NCI-H2029 (cell line): ENCODE measurements around the gene VAV2.

ENCODE experiments used
- DNase-seq: peaks from one replicate; lab custom pipeline; 2025; lab: John Stamatoyannopoulos, UW

VAV2 gene, protein sequence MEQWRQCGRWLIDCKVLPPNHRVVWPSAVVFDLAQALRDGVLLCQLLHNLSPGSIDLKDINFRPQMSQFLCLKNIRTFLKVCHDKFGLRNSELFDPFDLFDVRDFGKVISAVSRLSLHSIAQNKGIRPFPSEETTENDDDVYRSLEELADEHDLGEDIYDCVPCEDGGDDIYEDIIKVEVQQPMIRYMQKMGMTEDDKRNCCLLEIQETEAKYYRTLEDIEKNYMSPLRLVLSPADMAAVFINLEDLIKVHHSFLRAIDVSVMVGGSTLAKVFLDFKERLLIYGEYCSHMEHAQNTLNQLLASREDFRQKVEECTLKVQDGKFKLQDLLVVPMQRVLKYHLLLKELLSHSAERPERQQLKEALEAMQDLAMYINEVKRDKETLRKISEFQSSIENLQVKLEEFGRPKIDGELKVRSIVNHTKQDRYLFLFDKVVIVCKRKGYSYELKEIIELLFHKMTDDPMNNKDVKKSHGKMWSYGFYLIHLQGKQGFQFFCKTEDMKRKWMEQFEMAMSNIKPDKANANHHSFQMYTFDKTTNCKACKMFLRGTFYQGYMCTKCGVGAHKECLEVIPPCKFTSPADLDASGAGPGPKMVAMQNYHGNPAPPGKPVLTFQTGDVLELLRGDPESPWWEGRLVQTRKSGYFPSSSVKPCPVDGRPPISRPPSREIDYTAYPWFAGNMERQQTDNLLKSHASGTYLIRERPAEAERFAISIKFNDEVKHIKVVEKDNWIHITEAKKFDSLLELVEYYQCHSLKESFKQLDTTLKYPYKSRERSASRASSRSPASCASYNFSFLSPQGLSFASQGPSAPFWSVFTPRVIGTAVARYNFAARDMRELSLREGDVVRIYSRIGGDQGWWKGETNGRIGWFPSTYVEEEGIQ

DNA sequence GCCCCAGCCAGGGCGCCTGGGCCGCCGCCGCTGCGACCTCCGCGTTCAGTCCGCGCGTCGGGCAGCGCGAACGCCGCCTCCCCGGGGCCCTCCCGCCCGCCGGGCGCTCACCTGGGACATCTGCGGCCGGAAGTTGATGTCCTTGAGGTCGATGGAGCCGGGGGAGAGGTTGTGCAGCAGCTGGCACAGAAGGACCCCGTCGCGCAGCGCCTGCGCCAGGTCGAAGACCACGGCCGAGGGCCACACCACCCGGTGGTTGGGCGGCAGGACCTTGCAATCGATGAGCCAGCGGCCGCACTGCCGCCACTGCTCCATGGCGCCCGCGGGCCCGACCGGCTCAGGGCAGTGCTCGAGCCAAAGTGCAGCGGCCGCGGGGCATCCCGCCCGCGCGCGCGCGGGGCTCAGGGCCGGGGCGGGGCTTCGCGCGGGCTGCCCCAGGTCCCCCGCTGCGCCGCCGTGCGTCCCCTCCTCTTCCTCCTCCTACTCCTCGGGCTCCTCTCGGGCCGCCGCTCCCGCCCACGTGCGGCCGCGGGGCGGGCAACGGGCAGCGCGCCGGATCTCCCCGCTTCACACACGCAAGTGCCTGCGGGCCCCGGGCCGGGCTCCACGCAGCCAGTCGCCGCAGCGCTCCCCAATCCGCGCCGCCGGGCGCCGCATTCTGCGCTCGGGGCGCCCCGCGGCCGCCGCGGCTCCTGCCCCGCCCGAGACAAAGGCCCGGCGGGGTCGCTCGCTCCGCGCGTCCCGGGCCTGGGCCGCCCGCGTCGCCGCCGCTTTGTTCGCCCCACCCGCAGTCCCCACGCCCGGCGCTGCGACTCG is at the start of gene VAV2:
VAV2 (minus strand) TSS at position 361 of the 816 bp plus-strand sequence; CDS start at position 315, 46 bp downstream.
- peak; percentile 61 for DNase-seq

DNA sequence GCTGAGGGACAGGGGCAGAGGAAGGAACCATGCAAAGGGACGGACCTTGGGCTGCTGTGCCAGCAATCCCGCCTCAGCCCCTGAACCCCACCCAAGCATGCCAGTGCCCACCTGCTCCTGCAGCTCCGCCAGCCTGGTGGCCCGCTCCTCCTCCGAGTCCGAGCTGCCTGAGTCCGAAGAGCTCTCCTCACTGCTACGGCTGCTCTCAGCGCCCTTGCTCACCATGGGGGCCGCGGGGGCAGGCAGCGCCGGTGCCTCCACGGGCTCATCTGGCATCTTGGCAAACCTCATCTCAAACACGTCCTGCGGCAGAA is 49.5 kb upstream of the VAV2 start:
- no peak for DNase-seq

DNA sequence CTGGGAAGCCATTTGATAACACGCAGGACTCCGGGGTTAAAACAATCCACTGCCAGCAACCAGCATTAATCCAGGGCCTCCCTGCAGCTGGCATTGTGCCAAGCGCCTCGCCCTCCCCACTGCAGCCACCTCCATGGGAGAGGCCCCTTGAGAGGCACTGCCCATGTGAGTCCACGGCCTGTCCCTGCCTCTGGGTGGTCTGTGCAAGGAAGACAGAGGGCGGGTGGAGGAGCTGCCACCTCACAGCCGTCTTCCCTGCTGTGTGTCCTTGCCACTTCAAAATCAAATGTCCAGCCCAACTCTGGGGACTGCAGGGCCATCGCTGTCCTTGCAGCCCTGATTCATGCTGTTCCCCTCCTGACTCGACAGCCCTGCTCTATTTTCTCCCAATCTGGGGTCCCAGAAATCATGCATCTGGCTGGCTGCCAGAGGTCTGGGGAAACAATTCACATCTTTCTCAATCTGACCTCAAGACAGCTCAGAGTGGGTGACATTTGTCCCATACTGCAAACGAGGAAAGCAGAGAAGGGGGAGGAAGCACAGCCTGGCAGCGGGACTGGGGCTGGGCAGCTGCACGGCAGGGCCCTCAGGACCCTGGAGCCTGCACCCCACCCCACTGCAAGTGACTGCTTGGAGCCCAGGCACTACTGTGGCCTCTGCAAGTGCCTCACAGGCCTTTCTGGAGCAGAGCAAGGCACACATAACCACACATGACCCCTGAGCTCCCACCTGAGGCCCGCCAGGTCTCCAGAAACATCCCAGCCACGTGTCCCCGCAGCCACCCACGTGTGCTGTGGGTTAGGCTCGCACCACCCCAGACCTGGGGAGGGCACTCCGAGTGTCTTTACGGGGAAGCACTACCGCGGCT is 48.9 kb upstream of the VAV2 start:
- DNase-seq: no peak

DNA sequence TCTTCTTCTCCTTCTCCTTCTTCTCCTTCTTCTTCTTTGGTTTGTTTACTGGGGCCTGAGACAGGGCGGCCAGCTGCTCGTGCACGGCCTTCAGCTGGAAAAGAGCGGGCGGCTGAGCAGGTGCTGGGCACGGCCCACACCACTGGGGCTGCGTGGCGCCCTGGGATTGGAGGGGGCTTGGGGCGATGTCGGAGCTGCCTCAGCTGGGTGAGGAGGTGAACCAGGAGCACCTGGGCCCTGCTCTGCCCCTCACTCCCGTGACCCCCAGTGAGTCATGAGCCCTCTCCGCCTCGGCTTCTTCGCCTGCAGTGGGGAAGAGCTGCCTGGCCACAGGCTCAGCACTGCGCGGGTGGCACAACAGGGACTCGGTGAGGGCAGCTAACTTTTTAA is 48.0 kb upstream of the VAV2 start:
- no peak for DNase-seq

DNA sequence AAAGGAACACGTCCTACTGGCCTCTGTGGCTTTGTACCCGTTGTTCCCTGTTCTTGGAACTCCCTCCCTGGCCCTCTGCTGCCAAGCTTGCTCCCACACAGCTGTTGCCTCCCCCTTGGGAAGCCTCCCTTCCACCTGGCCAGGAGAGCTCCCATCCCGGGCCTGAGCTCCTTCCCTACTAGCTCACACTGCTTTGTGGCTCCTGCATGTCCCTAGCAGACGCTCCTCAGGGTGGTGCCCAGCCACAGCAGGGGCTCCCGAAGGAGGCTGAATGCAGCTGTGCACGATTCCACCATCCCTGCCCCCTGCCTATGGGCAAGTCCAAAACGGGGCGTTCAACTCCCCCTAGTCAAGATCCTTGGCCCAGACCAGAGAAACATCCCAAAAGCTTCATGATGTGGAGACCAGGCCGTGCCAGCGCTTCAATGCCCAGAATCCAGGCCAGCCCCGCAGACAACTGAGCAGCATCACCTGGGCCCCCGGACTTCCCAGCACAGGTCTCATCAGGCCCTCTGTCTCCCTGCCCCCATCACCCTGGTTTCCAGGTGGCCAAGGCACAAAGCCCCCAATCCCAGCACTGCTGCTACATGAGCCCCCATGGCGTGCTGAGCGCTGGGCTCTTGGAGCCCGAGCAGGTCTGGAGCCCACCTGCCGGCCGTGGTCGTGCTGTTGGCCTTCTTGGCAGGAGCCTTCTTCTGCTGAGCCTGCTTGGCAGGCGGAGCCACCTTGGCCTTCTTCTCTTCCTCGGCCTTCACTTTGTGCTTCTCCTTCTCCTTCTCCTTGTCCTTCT is 47.5 kb upstream of the VAV2 start:
- no peak for DNase-seq

DNA sequence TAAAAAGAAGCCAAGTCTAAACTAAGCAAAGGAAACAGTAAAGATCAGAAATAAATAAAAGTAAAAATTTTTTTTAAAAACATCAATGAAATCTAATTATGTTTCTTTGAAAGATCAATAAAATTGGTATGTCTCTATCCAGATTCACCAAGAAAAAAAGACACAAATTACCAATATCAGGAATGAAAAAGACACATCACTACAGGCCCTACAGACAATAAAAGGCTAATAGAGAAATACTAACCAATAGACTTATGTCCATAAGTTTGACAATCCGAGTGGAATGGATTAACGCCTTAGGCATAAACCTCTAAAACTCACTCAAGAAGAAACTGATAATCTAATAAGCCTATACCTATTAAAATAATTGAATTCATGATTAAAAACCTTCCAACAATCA is 45.5 kb upstream of the VAV2 start:
- no peak for DNase-seq

DNA sequence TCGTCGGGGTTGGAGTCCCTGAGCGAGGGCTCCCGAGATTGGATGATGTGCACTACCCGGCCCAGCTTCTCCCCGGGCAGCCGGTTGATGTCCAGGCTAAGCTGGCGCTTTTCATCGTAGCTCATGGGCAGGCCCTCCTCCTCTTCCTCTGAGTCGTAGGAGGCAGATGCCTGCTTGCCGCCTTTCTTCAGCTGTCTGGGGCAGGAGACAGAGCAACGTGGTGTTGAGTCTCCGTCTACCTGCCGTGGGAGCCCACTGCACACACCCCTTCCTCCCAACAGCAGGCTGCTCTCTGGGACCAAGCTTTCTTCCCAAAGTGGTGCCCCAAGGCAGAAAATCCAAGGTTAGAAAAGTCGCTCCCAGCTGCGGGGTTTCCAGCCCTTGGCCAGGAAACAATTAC is 44.0 kb upstream of the VAV2 start:
- no peak for DNase-seq

DNA sequence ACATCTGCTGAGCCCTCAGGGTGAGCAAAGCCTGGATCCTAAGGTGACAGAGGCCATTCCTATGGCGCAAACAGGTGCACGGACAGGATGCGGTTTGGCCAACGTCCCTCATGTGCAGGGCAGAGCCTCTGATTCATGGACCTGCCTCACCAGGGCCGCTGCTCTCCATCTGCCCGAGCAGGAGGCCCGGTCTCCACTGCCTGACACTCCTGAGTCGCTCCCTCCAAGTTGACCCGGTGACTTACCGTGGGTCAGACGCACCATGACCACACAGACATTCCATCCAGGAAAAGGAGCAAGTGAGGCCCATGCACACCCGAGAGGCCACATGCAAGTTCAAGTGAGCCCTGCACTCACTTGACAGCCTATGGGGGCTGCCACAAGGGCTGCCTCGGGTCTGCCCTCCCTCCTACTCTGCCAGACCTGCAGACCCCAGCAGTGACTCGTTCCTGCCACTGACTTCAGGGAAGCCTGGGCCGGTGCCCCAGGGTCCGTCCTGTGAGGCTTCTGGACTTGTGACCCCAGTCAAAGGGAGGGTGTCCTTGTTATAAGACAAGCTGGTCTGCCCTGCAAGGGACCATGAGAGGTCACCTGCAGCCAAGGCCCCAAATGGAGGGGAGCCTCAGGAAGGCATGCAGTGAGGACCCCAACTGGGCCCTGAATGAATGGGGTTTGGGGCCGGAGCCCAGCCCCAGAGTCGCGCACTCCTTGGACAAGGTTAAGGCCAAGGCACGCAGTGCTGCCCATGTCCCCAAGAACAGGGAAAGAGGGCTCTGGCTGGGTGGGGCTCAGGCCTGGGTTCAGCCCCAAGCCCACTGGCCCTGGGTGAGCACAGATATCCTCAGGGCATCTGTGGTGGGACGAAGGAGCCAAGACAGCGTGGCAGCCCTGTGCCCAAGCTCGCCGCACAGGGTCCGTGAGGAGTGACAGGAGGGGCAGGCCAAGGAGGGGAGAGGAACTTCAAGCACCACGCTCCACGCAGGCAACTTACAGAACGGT is 43.2 kb upstream of the VAV2 start:
- no peak for DNase-seq

DNA sequence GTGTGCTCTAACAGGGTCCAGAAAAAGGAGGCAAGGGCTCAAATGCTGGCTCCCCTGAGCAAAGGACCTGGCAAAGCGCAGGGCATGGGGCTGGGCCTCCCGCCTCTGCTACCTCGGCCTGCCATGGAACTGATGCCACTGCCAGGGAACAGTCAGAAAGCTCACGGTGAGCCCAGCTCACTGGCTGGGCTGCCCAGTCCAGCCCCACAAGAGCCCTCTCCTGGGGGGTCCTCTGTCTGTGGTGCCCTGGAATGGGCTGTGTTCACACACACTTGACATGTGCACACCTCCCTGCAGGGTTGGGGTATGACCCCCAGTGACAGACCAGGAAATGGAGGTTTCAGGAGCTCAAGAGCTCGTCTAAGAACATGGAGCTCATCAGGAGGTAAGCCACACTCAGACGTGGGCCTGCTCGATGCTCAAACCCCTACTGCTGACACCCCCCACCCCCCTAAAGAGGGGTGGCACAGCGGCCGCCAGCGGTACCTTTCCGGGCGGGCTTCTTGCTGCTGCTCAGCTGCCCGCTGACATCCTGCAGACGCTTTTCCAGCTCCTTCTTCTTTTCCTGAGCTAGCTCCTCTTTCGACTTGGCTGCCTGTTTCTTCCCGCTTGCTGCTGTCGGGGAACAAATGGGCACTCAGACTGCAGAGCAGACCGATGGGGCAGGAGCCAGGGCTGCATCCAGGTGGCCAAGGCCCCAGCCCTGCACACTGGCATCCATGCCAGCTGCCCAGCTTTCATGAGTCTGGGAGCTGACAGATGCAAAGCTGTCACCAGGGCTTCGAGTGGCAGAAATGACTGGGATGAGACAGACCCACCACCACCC is 42.3 kb upstream of the VAV2 start:
- no peak for DNase-seq

DNA sequence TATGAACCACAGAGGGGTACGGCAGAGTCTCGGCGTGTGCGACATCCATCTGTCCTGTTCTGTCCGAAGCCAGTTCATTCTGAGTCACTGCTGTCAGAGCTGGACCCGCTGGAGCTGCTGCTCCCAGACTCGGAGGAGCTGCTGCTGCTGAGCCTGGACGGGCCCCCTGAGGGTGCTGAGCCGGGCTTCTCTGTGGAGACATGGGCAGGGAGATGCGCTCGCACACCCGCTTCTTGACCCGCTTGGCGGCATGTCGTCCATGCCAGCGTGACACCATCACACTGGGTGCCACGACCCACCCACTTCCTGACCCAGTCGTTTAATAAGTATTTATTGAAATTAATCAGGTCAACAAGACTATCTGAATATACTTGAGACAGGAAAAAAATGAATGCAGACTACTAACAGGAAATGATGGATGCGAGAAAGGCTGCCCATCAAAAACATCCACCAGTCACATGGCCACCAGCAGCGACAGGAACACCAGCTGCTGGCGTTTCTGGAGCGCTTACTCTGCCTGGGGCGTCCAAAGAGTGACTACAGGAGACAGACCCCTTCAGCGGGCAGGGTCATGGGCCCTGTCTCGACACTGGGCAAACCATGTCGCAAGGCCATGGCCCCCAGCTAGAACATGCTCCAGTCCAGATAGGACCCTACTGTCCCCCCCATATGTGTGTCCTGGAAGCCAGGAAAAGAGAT is 41.5 kb upstream of the VAV2 start:
- no peak for DNase-seq

DNA sequence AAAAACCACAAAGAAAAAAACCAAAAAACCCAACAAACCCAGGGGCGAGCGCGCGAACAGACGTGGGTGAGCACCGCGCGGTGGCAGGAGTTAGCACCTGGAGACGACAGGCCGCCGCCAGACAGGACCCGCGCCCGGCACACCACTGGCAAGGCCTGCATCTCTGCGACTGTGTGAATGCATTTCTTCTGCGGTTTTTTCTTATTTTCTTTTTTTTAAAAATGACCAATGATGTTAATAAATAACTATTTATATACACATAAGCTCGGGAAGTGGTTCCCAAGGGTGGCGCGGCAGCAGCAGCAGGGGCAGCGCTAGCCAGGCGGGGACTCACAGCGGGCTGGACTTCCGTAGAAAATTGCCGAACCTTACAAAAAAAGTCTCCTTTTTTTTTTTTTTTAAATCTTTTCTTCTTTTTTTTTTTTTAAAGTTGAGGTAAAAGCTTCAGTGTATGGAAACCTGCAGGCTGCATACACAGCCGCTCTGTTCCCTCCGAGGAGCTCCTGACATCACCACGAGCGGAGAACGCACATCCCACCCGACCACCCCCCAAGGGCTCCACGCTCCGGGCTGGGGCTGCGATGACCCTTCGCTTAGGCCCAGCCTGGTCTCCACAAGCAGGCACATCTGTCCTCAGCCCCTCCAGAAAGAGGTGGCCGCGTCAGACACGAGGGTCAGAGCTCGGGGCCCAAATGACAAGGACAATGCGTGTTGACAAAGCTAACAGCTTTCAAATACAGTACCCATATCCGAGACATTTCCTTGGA is 40.5 kb upstream of the VAV2 start:
- no peak for DNase-seq

DNA sequence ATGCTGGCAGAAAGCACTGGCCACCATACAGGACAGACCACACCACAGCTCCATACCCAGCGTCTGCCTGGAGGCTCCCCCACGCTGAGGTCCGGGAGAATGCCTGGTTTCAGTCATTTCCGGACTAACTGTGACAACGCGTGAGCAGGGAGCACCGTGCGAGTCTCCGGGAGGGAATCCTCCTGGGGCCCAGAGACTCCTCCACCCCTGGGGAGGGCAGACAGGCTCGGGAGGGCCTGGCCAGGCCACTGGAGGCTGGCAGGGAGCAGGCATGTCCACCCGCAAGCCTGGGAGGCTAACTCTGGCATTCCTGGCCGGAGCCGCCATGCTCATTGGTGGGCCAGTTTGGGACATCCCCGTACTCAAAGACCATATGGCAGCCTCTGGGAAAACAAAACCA is 39.7 kb upstream of the VAV2 start:
- no peak for DNase-seq

DNA sequence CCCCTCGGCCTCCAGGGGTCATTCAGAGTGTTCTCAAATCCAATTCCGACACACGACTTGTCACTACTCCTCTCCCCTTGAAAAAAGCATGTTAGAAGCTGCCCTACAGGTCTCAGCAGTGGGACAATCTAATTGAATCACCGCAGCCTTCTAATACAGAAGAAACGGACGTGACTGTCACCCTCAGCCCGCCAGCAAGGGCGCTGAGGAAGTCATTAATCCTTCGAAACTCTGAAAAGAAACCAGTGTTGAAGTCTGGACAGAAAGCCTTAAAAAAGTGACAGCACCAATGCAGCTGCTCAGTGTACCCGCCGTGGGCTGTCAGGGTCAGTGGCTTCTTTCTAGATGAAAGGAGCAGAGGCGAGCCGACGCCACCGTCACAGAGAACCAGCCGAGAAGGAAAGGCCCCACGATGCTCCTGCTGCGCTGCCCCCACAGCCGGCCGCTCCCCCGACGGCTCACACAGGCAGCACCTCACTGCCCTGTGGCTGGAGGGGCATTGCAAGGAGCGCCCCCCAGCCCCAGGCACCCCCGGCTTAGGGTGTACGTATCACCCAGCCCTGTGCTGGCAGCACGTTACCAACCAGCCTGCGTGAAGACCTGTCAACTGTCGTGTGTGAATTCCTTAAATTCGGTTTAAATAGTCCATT is 38.8 kb upstream of the VAV2 start:
- no peak for DNase-seq

DNA sequence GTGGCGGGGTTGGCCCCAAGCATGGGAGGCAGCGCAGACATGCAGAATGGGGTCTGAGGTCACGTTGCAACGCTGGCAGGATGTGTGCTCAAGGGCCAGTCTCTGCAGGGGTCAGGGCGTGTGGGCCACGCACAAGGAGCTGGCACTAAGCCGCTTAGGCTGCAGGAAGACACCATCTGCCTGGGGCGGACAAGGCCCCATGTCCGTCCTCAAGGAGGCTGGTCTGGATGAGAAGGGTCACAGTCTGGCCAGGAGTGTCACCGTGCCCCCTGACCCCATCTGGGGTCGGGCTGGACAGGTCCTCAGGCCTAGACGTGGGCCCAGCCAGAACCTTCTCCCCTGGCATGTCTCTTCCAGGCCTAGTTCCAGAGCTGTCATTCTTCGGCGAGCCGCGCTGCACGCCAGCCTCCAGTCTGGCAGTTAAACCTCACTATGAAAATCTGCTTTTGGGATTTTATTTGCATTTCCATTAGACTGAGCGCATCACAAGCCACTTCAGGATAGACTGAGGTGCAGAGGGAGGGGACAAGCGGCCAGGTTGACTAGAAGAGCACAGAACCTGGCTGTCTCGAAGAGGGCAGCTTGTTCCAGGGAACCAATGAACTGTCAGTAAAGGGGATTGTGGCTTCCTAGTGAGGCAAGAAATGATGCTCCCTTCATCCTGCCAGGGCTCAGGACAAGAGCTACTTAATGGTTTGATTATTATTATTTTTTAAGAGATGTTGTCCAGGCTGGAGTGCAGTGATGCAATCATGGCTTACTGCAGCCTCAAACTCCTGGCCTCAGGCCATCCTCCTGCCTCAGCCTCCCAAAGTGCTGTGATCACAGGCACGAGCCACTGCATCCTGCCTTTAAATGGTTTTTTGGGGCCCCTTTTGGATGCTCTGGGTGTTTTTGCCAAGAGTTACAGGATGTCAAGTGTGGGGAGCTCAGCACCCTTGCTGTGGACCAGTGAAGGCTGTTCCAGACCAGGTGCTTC is 37.4 kb upstream of the VAV2 start:
- DNase-seq: no peak

DNA sequence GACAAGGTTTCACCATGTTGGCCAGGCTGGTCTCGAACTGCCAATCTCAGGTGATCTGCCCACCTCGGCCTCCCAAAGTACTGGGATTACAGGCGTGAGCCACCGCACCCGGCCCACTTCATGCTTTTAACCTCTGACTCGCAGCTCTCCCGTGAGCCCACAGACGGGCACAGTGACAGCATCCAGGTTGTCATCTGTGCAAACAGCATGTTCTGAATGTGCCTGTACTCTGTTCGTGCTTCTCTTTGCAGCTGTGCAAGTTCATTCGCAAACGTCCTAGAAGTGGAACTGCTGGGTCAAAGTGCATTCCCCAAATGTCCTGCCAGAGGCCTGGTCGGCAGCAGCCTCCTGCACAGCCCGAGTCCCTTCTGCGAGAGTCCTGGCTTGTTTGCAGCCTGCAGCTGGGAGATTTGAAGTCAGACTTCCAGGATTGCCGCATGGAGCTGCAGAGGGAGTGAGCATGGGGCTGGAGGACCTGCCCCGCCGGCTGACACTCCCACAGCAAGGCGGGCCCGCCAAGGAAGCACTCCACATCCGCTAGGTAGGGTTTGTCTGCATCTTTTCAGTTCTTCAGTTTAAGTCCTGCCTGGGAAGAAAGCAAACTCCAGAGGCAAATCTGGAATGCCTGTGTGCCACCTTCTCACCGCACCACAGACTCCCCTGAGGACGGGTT is 36.6 kb upstream of the VAV2 start:
- no peak for DNase-seq
